HG03520 (cell line): ENCODE results near the gene DHX16.
"Not testable (repeated sequence)": the region's sequence is repeated elsewhere in the genome, so short reads cannot be mapped to it uniquely, and the experiment has no call there.

Experiments used
- ATAC-seq: cut with Tn5 transposase; IDR thresholded peaks from one replicate; pipeline ENCODE4 v1.9.1; 2021; ENCODE audit warnings: mild to moderate bottlenecking, moderate library complexity; ENCODE audit not compliant: unreplicated experiment

DHX16 gene

DNA sequence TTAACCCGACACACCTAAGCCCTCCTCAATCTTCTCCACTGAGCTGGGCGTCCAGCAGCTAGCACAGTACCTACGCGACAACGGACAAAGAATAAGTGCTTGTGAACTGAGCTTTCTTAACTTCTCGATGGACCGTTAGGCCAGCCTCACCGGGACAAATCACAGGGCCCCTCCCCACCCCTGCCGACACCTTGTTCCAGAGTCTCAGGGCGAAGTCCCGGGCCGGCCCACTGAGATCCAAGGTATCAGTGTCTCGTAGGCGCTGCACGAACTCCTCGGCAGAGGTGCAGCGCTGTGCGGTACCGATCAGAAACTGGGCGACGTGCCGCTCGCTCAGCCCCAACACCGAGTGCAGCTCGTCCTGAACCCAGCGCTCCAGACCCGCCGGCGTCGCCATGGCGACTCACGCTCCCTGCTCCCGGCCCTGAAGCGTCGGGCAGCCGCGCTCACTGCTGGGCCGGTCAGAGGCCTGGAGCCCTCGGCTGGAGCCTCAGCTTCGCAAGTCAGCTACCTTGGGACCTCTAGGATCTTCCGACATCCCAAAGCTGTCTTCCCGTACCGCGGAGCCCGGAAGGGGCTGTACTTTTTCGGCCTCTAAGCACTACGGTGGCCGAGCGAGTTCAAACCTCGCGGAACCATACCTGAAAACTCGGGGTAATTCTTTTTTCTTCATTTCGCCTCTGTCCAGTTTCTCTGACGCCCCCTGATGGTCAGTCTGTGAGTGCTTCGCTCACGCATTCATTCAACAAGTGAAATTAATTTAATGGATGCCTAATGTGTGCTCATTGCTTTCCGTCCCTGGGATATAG, at the start of gene DHX16:
Gene DHX16 (minus strand): TSS at position 562 of the 809 bp plus-strand sequence. CDS start 165 bp downstream, at position 397.
- peak; percentile 57 for ATAC-seq

DNA sequence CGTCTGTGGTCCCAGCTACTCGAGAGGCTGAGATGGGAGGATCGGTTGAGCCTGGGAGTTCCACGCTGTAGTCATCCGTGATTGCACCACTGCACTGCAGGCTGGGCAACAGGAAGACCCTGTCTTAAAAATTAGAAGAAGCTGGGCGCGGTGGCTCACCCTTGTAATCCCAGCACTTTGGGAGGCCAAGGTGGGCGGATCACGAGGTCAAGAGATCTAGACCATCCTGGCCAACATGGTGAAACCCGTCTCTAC, 49.1 kb upstream of the DHX16 start:
- not testable (repeated sequence) for ATAC-seq

DNA sequence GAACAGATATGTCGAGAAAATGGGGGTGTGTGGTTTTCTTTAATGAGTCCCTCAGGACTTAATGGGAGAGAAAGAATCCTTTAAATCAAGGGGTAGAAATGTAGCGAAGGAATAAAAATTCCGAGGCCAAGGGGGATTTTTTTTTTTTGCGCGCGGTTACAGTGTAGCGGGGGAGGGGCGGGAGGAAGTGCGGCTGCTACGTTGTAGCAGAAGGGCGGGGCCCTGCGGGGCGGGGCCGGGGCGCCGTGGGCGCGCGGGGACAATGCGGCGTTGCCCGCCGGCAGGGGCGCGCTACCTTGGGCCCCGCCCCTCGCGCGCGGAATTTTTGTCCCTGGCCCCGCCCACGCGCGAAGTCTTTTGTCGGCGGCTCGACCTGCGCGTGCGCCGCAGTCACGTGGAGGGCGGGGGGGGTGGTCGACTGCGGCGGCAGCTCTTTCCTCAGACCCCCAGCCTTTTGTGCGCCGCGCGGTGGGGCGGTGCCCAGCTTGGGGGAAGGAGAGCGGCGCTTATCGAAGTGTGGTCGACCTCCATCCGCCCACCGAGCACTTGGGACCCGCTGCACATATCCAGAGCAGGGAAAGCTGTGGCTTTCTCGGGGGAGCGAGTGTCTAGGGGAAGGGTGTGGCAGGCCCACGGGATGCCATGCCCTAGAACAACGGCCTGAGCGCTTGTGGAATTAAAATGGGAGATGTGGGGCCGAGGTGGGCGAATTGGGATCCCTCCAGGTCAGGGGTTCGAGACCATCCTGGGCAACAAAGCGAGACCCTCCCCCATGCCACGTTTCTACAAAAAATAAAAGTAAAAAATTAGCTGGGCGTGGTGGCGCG, 48.6 kb upstream of the DHX16 start:
- peak; percentile 17 for ATAC-seq

DNA sequence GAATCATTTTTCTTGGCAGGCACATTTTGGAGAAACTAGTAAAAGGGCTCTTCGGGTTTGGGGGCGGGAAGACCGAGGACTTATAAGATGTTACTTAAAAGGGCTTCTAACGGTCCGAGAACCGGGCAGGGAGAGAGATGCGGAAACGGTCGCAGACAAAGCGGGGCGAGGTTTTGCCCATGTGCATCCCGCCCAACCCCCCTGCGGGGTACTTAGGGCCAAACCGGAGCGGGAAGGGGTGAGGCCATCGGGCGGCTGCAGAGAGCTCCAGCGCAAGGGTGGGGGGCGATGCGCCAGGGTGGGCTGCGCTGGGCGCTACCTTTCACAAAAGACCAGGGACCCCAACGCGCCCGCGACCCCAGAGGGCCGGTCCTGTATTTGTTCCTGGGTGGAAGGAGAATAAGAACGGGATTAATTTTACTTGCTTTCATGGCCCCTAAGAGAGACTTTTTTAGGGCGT, 48.0 kb upstream of the DHX16 start:
- no peak for ATAC-seq

DNA sequence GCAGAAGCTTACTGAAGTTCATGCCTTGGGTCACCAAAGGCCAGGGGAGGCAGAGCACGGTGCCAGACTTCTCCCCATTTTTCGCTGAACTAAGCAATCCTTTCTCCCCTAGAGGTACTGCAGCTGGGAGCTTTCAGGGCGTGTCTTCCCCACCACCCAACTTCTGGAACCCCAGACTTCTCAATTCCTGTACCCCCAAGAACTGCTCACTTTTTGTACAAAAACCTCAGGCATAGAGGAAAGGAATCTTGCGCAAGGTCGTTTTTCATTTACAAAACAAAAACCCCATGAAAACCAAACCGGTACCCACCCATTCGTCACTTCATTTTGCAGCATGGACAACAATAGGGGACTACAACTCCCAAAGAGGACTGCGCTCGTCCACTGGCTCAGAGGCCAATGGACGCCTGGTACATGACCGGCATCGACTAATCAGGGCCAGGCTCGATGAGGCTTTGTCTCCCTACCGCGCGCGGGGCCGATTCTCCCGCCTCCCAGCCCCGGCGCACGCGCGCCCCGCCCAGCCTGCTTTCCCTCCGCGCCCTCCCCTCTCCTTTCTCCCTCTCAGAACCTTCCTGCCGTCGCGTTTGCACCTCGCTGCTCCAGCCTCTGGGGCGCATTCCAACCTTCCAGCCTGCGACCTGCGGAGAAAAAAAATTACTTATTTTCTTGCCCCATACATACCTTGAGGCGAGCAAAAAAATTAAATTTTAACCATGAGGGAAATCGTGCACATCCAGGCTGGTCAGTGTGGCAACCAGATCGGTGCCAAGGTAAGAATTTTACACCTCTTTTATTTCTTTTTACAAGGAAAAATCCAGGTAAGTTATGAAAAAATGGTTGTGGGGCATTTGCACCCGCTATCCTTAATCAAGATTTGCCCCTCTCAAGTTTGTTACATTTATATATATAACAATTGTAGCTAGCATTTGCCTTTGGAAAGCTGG, 47.3 kb upstream of the DHX16 start, which contains the start of gene TUBB:
Gene TUBB (plus strand): TSS at position 562 of the 947 bp plus-strand sequence. CDS start 155 bp downstream, at position 717.
- peak; percentile 37 for ATAC-seq

DNA sequence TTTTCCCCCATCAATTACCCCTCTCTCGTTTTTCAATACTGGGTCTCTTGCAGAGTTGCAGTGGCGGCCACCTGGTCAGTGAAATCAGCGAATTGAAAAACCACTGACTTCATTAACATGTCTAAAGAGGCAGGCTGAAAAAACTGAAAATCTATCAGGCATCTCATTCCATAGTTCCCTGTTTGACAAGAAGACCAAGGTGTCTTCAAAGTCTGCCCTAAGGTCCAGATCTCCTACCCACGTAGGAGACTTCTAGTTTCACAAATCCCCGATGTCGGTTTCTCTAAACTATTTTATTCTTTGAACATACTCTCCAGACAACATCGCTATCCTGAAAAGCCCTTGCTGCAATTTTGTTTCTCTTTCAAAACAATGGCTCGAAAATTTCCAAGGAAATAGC, 46.5 kb upstream of the DHX16 start:
- ATAC-seq, result no peak

DNA sequence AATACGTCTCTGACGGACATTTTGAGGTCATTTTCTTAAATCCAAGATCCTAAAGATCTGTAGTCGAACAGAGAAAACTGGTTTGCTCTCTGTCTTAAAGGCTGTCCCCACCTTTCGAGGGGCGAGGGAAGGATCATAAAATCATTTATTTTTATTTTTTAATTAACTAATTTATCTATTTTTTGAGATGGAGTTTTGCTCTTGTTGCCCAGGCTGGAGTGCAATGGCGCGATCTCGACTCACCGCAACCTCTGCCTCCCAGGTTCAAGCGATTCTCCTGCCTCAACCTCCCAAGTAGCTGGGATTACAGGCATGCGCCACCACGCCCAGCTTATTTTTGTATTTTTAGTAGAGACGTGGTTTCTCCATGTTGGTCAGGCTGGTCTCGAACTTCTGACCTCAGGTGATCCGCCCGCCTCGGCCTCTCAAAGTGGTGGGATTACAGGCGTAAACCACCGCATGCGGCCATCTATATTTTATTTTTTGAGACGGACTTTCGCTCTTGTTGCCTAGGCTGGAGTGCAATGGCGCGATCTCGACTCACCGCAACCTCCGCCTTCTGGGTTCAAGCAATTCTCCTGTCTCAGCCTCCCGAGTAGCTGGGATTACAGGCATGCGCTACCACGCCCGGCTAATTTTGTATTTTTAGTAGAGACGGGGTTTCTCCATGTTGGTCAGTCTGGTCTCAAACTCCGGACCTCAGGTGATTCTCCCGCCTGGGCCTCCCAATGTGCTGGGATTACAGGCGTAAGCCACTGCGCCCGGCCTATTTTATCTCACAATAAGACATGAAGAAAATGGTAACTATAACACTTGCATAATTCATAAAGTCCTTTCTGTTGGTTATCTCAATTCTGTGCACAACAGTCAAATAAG, 45.3 kb upstream of the DHX16 start:
- ATAC-seq, result not testable (repeated sequence)

DNA sequence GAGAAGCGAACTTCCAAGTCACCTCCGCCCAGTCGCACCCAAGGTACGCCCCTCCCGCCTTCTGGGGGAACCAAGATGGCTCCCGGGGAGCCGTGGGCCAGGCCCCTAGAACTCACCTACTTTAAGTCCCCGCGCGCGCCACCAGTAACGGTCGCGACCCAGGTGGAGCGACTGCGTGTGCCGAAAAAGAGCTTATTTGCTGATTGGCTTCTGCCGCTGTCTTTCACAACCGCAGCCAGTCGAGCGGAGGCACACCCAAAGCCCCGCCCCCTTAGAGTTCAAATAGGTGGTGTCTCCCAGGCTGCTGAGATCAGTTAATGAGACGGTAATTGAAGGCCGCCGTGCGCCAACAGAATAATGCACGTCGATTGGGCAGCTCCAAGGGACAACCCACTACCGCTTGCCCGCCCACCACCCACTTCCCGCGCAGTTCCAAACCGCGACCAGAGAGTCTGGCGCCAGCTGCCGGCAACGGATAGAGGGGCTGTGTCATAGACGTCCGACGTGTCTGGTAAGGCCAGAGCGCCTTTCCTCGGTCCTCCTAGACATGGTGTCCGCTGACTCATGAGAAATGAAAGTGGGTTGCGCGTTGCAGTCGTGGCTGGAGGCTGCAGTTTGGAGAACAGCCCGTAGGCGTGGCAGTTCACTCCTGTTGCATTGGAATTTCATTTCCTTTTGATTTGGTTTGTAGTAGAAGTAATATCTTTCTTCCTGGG, 44.5 kb upstream of the DHX16 start, which contains the start of gene MDC1:
Gene MDC1 (minus strand): TSS at position 153 of the 716 bp plus-strand sequence. CDS start 2,106 bp downstream, outside the sequence.
- peak; percentile 72 for ATAC-seq

DNA sequence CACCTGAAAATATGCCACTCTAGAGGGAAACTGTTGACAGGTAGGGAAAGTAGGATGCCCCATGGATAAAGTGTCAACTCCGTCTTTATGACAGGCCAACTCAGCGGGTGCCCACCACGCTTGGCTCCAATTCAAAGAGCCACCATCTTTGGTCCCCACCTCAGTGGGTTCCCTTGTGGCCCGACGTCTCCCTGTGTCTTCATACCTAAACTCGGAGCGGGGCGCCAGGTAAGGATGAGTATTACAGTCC, 44.0 kb upstream of the DHX16 start:
- ATAC-seq, result no peak

DNA sequence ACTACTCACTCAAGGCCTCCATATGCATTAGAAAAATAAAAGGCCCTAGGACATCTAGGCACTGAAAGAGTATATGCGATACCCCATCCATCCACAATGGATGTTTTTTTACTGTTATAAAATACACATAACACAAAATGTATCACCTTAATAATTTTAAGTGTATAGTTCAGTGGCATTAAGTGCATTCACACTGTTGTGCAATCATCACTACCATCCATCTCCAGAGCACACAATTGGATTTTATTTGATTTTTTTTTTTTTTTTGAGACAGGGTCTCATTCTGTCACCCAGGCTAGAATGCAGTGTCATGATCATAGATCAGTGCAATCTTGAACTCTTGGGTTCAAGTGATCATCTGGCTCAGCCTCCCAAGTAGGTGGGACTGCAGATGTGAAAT, 41.5 kb upstream of the DHX16 start:
- ATAC-seq, result no peak

DNA sequence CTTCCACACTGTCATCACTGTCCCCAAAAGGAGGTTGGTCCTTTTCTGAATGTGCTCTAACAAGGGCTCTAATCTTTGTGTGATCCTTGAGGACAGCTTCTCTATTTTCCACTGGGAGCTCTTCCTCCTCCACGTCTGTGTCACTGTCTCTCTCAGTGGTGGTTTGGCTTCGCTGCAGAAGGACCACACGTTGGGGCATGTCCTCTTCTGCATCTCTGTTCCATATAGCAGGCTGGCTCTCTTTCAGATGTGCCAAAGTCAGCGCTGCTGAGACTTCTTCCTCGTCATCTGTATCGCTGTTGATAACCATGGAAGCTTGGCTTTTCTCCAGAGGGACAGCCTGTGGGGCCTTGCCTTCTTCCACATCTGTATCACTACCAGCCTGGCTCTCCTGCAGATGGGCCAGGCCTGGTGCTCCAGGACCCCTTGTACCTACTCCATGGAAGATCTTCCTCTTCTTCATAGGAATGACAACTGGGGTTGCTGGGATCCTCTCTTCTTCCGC, 39.7 kb upstream of the DHX16 start:
- no peak for ATAC-seq

DNA sequence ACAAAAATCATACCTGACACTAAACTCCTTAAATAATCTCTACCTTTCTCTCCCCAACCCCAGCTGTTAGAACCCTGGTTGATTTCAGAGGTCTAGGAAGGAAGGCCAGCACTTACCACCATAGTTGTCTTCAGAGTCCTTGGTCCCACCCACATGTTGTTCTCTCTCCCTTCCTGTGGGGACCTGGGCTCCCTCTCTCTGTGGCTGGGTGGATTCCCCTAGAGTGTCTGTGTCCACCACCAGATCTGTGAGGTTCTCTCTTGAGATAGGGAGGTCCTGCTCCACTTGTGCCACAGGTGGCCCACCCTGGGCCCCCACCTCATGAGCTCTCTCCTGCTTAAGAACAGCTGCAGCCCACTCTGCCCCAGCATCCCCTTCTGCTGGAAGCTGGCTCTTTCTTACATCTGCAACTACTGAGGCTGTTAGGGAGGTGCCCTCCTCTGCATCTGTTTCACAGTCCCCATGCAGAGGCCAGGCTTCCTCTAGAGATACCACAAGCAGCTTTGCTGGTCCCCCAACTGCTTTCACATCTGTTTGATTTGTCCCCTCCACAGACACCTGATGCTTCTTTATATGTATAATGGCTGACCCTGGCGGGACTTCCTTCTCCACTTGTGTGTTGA, 39.1 kb upstream of the DHX16 start:
- no peak for ATAC-seq

DNA sequence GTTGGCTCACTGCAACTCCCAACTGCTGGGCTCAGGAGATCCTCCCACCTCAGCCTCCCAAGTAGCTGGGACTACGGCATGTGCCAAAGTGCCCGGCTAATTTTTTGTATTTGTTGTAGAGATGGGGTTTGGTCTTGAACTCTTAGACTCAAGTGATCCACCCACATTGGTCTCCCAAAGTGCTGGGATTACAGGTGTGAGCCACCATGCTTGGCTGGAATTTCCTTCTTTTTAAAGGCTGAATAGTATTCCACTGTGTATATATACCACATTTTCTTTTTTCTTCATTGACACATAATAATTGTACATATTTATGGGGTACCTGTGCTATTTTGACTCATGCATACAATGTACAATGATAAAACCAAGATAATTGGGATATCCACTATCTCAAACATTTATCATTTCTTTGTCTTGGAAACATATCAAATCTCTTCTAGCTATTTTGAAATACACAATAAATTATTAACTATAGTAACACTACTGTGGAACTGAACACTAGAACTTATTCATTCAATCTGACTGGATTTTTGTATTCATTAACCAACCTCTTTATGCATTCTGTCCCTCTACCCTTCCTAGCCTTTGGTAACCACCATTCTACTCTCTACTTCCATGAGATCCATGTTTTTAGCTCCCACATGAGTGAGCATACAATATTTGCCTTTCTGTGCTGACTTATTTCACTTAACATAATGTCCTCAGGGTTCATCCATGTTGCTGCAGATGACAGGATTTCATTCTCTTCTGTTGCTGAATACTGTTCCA, 36.5 kb upstream of the DHX16 start:
- ATAC-seq, result no peak

DNA sequence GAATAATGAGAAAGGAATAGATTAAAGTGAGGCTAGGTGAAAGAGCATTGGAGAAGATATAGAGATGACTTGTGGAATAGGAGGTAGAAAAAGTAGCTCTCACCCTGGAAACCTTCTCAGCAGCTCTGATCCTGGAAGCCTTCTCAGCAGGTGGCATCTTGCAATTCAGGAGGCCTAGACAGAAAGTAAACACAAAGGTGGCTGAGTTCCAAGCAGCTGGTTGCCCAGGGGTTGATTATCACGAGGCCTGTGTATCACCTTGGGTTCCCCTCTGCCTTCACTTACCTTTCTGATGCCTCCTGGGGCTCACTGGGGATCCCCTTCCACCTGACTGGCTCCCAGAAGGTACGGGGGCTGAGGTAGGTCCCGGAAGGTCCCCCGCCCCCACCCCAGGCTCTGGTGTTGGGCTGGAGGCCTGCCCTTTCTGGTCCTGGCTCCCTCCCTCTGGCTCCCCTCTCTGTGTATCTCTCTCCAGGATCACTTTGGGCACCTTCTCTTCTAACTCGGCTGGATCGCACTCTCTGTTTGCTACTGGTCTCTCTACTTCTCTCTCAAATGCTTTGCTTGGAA, 34.6 kb upstream of the DHX16 start:
- no peak for ATAC-seq

DNA sequence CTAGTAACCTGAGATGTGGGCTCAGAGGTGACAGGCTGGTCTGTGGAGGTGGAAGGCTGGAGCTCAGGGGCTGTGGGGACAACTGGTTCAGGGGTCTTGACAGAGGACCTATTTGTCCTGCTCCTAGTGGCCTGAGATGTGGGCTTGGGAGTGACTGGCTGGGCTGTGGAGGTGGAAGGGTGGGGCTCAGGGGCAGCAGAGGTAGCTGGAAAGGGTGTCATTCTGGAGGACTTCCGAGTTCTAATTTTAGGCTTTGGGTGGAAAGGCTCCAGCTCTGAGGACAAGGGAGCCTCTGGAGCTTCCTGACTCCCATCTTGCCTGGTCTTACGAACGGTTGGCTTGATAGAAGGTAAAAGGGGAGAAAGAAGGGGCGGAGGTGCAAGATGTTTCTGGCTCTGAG, 32.8 kb upstream of the DHX16 start:
- no peak for ATAC-seq

DNA sequence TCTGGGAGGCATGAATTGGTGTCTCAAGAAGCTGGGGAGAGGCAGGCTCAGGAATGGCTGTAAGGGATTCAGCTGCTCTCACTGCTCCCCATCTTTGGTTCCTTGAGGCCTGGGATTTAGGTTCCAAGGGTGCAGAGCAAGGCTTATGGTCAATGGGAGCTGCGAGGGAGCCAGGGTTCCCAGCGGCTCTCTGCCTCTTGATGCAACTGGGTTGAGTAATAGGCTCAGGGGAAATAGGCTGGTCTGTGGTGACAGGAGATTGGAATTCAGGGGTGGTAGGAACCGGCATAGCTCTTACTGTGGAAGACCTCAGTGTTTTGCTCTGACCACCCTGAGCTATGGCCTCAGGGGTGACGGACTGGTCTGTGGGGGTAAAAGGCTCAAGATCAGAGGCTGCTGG, 31.0 kb upstream of the DHX16 start:
- no peak for ATAC-seq

DNA sequence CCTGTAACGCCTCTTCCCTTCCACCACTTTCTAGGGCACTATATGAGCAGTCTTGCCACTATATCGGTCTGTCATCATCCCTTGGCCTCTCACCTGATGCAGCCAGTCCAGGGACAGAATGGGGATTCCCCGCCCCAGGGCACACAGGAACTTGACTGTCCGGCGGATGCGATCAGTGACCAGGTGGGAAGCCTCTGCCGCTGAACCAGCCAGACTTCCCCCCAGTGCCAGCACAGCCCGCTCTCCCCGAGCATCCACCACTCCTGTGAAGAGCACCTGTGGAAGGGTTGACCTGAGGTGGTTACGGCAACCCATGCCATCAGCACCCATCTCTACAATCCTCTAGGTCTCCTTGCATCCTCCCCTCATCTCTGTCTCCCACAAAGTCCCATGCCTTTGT, 30.2 kb upstream of the DHX16 start:
- no peak for ATAC-seq

DNA sequence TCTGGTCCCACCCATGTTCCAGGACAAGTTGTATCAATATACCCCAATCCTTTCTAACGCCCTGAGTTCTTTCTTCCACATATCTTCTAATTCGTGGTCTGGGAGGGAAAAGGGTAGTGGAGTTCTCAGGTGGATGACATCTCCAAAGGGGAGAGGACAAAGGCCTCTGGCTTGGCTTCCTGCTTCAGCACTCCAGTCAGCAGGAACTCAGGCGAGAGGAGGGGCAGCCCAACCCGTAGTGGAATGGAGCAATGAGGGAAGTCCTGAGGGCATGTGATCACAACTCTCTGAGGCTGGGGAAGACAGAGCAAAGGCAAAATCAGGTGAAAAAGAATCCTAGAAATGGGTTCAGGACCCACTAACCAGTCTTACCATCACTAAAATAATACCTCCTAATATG, 27.5 kb upstream of the DHX16 start:
- no peak for ATAC-seq
